Limb (tissue), 2 donors: ENCODE data around the gene MBD3.

Experiments
- DNase-seq, 2 donors: peaks; one replicate each; pipeline ENCODE4 v3.0.0-alpha.2; 2016; ENCODE audit errors: extremely low spot score in 2 of 2

MBD3 gene

GRCh38 chr19:1574354-1575136, 18.1 kb downstream of the MBD3 start:
- no peak for DNase-seq

GRCh38 chr19:1572795-1573194, 19.9 kb downstream of the MBD3 start:
- DNase-seq: no peak

GRCh38 chr19:1571358-1571757, 21.3 kb downstream of the MBD3 start:
- no peak for DNase-seq

DNA sequence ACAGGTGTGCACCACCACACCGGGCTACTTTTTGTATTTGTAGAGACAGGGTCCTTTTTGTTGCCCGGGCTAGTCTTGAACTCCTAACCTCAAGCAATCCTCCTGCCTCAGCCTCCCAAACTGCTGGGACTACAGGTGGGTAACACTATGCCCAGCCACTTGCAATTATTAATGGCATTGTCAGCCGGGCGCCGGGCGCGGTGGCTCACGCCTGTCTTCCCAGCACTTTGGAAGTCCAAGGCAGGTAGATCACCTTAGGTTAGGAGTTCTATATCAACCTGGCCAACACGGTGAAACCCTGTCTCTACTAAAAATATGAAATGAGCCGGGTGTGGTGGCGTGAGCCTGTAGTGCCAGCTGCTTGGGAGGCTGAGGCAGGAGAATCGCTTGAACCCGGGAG, 21.8 kb downstream of the MBD3 start:
- DNase-seq: no peak

GRCh38 chr19:1569997-1570396, 22.7 kb downstream of the MBD3 start:
- DNase-seq: no peak

GRCh38 chr19:1568320-1569019, 24.2 kb downstream of the MBD3 start, which contains the start of gene MEX3D:
TSS of gene MEX3D (minus strand) at chr19:1568325. CDS start at chr19:1568058, 267 bp downstream.
- DNase-seq: peak; percentile 49 to 88

GRCh38 chr19:1567848-1568227, 24.8 kb downstream of the MBD3 start:
- DNase-seq: no peak

GRCh38 chr19:1567116-1567847, 25.4 kb downstream of the MBD3 start:
- no peak for DNase-seq

- DNase-seq: peak; percentile 82 to 88
Measured at GRCh38 chr19:1566392-1567115, 26.1 kb downstream of the MBD3 start.

- no peak for DNase-seq
Measured at GRCh38 chr19:1563251-1563650, 29.4 kb downstream of the MBD3 start.

DNA sequence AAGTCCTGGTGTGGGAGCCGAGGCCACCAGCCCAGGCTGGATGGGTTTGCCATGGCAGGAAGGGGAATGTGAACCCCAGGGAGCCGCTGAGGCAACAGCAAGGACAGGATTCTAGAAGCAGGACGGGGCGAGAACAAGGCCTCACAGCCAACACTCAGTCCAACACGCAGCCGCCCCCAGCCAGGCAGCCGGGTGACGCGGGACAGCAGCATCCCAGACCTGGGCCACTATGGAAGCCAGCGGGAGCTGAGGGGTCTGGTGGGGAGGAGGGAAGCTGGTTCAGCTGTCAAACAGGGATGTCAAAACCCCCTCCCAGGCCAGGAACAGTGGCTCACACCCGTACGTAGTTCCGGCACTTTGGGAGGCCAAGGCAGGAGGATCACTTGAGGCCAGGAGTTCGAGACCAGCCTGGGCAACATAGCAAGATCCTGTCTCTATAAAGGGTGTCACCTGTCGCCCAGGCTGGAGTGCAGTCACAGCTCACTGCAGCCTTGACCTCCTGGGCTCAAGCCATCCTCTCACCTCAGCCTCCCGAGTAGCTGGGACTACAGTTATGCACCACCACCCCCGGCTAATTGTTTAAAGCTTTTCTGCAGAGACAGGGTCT, 31.3 kb downstream of the MBD3 start:
- no peak for DNase-seq

DNA sequence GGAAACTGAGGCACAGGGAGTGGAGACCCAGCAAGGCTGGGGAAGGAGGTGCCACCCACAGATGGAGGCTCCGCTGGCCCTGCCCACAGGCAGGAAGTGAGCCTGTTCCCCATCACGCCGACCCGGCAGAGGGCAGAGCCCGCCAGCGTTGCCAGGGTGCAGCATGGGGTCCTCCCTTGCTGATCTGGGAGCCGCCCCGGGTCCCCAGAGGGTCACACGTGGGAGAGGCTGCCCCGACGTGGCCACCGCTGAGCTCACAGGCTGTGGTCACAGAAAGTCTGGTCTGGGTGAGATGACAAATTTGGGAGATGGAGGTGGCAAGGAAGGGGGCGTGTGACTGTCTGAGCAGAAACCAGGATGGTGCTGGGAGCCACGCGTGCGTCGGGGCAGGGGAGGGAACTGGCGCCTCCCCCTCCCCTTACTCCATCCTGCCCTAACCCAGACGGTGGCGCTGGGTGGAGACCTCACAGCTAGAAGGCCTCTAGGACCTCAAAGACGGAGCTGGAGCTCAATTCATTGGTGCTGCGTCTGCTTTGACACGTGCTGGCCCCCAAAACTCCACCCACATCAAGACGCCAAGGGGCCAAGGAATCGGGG, 32.3 kb downstream of the MBD3 start:
- DNase-seq: no peak

GRCh38 chr19:1558552-1558951, 34.1 kb downstream of the MBD3 start:
- no peak for DNase-seq

DNA sequence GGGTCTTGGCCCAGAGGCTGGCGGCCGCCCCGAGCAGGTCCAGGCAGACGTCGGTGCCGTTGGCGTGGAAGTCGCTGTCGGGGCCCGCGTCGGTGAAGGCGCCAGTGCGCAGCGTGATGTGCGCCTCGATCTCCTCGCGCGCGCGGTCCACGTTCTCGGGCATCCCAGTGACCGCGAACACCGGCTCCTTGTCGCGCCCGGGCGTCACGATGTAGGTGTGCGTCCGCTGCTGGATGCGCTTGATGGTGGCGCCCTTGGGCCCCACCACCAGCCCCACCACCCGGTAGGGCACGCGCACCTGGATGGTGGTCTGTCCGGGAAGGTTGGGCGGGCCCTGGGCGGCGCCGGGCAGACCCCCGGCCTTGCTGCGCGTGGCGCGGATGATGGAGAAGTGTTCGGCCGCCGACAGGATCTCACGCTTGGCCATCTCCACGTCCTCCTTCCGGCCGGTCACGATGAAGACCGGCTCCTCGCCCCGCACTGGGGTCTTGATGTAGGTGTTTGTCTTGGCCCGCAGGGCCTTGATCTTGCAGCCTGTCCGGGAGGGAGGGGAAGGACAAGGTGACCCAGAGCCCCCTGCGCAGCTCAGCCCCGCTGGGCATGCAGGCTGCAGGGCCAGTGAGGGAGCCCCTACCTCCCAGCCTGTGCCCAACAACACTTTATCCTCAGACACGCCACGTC, 36.1 kb downstream of the MBD3 start:
- DNase-seq: no peak

DNA sequence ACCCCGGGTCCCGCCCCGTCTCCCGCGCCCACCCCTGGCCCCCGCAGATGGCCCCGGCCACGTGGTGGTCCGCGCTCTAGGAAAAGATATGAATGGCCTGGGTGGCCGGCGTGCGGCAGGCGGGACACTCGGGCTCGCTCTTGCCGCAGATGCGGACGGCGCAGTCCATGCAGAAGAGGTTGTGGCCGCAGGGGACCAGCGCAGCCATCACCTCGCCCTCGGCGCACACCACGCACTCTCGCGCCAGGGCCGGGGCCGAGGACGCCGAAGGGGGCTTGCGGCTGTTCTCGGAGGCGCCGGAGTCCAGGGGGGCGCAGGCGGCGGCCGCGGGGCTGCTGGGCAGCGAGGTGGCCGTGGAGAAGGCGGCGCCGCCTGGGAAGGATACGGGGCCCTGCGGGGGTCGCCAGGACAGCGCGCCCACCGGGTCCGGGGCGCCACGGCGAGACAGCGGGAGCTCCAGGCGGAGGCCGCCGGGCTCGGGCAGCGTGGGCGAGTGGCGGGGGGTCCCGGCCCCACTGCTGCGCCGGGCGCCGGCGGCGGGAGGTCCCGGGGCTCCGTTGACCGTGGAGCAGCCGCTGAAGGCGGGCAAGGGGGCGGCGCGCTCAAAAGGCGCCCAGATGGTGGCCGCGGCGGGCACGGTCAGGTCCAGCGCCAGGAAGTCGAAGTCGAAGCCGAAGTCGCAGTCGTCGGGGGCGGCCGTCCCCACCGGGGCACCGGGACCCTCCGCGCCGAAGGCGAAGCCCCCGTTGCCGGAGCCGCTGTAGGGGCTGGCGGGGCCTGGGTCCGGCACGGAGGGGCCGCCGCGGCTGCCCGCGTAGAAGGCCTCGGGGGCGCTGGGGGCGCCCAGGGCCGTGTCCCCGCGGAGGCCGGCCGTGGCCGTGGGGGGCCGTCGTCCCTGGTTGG, 36.9 kb downstream of the MBD3 start:
- DNase-seq: no peak

DNA sequence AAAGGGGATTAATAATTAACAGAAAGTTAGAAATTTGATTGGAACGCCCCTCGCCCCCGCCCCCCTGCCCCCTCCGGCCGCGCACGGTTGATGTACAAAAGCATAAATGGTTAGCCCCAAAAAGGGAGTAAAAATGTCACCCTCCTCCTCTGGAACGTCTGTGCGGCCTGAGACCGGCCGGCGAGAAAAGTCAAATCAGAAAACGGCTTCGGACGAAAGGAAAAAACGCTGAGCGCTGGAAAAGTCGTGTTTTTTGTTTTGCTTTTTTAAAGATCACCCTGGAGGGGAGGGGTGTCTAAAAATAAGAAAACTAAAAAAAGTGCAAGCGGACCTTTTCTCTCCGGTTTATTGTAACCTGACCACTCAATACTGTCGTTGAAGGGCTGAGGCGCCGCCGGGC, 37.7 kb downstream of the MBD3 start:
- DNase-seq: no peak

GRCh38 chr19:1553415-1553814, 39.2 kb downstream of the MBD3 start:
- DNase-seq: no peak

DNA sequence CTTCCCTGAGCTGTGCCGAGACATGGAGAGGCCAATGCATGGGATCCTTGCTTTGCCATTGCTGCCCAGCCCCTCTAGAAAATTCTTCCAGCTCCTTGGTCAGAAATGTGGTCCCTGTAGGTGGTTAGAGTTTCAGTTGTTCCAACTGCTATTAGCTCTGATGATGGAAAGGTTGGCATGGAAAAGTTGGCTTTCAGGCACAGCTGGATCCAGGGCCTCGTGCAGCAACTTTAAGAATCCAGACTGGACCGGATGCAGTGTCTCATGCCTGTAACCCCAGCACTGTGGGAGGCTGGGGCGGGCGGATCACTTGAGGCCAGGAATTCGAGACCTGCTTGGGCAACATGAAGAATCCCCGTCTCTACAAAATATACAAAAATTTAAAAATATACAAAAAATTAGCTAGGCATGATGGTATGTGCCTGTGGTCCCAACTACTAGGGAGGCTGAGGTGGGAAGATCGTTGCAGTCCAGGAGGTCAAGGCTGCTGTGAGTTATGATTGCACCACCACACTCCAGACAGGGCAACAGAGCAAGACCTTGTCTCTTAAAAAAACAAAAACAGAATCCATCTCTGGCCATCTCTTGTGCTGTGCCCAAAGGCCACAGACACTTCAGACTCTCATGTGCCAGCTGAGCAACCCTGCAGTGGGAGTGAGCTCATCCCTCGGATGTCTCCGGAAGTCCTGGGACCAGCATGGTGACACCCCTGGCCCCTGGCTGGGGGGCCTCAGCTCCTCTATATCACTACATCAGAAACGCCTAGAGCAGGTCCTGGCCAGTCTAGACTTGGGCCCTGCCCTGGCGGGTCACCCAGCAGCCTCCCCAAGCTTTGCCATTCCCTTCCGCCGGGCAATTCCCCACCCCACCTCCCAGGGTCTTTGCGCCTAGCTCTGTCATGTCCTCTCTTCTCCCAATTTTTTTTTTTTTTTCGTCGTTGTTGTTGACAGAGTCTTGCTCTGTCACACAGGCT, 41.3 kb downstream of the MBD3 start:
- no peak for DNase-seq
